Measurements from ENCODE around the gene INPP4B.

DNA sequence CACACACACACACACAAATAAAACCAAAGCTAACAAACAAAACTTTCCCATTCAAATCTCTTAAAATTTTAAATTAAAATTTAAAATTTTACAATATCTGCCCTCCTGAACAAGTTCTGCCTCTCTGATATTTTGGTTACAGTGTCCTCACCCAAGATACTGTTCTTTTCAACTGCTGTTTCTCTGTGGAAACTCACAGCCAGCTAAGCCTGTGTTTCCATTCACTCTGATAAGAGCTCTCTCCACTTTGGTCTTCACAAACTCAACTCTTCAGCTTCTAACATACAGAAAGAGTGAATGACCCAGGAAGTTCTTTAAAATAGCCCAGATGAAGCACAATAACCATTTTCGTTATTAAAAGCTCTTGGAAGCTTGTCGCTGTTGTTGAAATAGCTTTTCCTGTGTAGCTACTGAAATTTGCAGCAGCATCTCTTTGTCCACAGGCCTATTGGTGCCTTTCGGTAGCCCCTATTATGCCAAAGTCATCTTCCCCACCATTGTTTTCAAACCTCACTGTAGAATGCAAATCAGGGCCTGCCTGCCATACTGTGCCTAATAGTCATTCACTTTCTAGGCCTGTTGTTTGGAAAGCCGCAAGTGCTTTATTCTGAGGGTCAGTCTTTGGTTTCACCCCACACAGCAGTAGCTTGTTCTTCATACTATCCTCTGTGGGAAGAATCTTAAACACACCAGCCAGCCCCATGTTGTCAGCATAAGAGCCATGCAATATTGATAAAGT is 19.4 kb downstream of the INPP4B start:
- TF ChIP-seq, protein P1, sequence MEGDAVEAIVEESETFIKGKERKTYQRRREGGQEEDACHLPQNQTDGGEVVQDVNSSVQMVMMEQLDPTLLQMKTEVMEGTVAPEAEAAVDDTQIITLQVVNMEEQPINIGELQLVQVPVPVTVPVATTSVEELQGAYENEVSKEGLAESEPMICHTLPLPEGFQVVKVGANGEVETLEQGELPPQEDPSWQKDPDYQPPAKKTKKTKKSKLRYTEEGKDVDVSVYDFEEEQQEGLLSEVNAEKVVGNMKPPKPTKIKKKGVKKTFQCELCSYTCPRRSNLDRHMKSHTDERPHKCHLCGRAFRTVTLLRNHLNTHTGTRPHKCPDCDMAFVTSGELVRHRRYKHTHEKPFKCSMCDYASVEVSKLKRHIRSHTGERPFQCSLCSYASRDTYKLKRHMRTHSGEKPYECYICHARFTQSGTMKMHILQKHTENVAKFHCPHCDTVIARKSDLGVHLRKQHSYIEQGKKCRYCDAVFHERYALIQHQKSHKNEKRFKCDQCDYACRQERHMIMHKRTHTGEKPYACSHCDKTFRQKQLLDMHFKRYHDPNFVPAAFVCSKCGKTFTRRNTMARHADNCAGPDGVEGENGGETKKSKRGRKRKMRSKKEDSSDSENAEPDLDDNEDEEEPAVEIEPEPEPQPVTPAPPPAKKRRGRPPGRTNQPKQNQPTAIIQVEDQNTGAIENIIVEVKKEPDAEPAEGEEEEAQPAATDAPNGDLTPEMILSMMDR (IDR thresholded peaks at IDR 0.05), result no peak
- TF ChIP-seq POLR2A (IDR thresholded peaks at IDR 0.05), result no peak

All from Peyer's patch (tissue), 4 donors.